IPS DF 4.7 (cell line): Measurements from ENCODE around the gene CSMD2.

Experiments
- DNase-seq: peaks from one replicate; pipeline ENCODE4 v3.0.0-alpha.2; 2013; ENCODE audit warnings: low spot score; ENCODE audit errors: extremely low read depth

Gene CSMD2

GRCh38 chr1:33653226-33653625, 511.8 kb downstream of the CSMD2 start:
- no peak for DNase-seq

- no peak for DNase-seq
These were observed 514.3 kb downstream of the CSMD2 start for GRCh38 chr1:33650708-33651107.

- DNase-seq = no peak
These were observed 515.3 kb downstream of the CSMD2 start for GRCh38 chr1:33649759-33650158.

- no peak for DNase-seq
These were observed 521.8 kb downstream of the CSMD2 start for GRCh38 chr1:33643216-33643615.

- DNase-seq = no peak
These were observed 523.8 kb downstream of the CSMD2 start for GRCh38 chr1:33641104-33641830.

GRCh38 chr1:33640114-33640660, 524.8 kb downstream of the CSMD2 start:
- no peak for DNase-seq

- no peak for DNase-seq
These were observed 527.1 kb downstream of the CSMD2 start for GRCh38 chr1:33637846-33638440.

GRCh38 chr1:33636209-33636608, 528.8 kb downstream of the CSMD2 start:
- DNase-seq = no peak

- no peak for DNase-seq
These were observed 529.6 kb downstream of the CSMD2 start for GRCh38 chr1:33635336-33636012.

- DNase-seq = no peak
These were observed 530.2 kb downstream of the CSMD2 start for GRCh38 chr1:33634806-33635205.

GRCh38 chr1:33634143-33634542, 530.9 kb downstream of the CSMD2 start:
- no peak for DNase-seq

- no peak for DNase-seq
These were observed 531.8 kb downstream of the CSMD2 start for GRCh38 chr1:33633019-33633801.

- DNase-seq = no peak
These were observed 534.3 kb downstream of the CSMD2 start for GRCh38 chr1:33630686-33631085.

- DNase-seq = no peak
These were observed 538.2 kb downstream of the CSMD2 start for GRCh38 chr1:33626801-33627200.

GRCh38 chr1:33624991-33625870, 539.8 kb downstream of the CSMD2 start:
- no peak for DNase-seq

GRCh38 chr1:33624261-33624990, 540.6 kb downstream of the CSMD2 start:
- no peak for DNase-seq

GRCh38 chr1:33623811-33624210, 541.2 kb downstream of the CSMD2 start:
- no peak for DNase-seq

- no peak for DNase-seq
These were observed 542.3 kb downstream of the CSMD2 start for GRCh38 chr1:33622757-33623156.

- no peak for DNase-seq
These were observed 546.4 kb downstream of the CSMD2 start for GRCh38 chr1:33618636-33619035.

GRCh38 chr1:33617451-33617850, 547.6 kb downstream of the CSMD2 start:
- DNase-seq = no peak
